Measurements from ENCODE around the gene ALMS1. TPM values are rescaled to one million over a fixed set of nuclear protein-coding genes. Genes with fewer than 3 reads are reported as not detected.
A peak's percentile ranks its signal among the peaks of the same experiment; 100 is the strongest.
"Not testable (repeated sequence)": the region's sequence is repeated elsewhere in the genome, so short reads cannot be mapped to it uniquely, and the experiment has no call there.

ALMS1 gene
- total RNA-seq, 1 experiment from 2014 or later: 16.7 TPM

DNA sequence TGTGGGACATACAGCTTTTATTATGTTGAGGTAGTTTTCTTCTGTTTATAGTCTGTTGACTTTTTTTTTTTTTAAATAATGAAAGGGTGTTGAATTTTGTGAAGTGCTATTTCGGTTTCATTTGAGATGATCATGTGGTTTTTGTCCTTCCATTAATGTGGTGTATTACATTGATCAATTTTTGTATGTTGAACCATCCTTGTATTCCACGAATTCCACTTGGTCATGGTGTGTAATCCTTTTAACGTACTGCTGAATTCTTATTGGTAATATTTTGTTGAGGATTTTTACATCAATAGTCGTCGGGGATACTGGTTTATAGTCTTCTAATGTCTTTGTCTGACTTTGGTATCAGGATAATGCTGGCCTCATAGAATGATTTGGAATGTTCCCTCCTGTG lies 18.8 kb downstream of the ALMS1 start:
- no peak for DNase-seq (ENCODE audit: low read depth)

DNA sequence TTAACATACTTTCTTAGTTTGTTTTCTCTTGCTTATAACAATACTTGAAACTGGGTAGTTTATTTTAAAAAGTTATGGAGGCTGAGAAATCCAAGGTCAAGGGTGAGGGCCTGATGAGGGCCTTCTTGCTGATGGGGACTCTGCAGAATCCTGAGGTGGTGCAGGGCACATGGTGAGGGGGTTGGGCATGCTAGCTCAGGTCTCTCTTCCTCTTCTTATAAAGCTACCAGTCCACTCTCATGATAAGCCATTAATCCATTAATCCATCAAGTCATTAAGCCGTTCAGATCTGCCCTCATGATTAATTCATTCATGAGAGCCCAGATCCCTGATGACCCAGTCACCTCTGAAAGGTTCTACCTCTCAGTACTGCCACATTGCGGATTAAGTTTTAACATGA lies 21.4 kb downstream of the ALMS1 start:
- DNase-seq (ENCODE audit: low read depth): no peak

DNA sequence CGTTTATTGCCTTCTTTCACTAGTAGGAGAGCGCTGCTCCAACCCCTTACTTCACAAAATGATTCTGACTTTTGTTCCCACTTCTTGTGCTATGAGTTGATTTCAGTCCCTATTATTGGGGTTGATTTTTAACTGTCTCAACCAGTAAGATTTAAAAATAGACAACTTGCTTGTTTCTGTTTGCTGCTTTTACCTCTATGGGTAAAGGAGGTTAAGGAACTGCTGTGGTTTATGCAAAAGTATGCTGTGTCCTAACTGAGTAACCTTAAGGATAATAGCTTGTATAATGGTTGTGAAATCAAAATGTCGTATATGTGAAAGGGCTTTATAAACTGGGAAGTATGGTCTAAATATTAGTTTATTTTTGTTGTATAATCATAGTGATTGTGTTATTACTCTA lies 22.6 kb downstream of the ALMS1 start:
- no peak for DNase-seq (ENCODE audit: low read depth)

DNA sequence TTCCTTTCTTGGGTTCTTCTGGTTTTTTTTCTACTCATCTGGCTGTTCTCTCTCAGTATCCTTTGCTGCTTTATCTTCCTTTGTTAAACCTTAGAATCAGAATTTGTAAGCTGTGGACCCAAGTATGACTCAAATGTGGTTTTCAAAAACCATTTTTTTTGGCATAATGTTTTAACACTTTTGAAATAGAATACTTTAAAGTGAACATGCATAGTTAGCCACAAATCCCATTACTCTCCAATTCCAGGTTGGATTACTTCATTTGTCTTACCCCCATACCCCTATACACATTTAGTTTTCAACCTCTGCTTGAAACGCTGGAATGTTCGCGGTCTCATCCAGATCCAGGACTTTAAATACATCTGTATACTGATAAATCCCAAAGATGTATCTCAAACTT lies 29.1 kb downstream of the ALMS1 start:
- DNase-seq (ENCODE audit: low read depth): no peak

DNA sequence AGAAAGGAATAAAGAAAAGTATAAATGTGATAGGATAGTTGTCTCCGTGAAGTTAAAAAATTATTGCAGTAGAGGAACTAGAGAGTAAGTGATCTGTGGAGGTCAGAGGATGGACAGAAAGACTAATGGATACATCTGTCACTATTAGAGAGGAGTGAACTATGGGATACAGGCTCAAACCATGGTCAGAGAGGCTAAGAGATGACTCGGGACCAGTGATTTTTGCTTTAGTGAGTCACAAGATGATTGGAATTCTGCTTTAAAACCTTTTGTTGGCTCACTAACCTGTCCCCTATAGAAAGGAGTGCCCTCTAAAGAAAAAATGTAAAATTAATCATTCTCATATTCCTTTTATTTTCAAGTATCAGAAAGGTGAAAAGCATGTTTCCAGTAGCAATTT lies 30.3 kb downstream of the ALMS1 start:
- DNase-seq (ENCODE audit: low read depth): no peak

DNA sequence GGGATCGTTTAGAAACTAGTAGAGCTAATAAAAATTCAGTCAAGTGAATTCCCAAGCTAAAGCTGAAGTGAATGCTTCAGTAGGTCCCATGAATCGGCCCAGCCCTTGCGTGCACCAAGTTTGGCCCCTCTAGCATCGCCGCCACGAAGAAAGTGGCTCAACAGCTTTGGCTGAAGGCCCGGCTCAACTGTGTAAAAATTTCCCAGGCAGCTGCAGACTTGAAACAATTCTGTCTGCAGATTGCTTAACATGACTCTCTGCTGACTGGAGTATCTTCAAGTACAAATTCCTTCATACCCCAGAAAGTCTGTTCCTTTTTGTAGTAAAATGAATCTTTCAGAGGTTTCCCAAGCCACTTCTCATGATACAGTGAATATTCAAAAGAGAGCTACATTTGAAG lies 32.7 kb downstream of the ALMS1 start:
- DNase-seq (ENCODE audit: low read depth): no peak

DNA sequence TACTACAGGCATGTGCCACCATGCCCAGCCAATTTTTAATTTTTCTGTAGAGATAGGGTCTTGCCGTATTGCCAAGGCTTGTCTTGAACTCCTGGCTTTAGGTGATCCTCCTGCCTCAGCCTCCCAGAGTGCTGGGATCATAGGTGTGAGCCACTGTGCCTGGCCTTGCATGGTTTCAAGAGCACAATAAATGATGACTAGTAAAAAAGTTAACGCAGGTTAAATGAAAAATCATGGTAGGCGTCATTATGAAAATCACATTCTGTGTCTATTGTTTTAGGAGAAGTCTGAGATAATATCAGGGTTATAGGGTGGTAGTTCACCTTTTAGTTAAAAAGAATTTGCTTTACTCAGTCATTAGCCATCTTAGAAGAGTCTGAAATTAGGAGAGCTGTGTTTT lies 38.3 kb downstream of the ALMS1 start:
- no peak for DNase-seq (ENCODE audit: low read depth)

DNA sequence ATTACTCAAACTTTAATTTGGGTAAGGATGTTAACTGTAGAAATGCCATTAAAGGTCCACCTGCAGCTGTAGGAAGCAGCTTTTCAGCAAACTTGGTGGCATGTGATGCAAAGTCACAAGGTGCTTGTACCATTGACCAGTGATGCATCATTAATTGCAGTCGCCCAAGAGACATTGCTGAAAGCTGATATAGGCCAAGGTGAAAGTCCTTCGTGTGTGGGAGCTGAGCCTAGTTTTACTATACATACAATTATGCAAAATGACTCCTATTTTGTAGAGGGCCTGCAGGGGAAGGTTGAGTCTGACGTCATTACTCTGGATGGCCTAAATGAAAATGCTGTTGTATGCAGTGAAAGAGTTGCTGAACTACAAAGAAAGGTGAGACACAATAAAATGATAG lies 40.5 kb downstream of the ALMS1 start:
- no peak for DNase-seq (ENCODE audit: low read depth)

DNA sequence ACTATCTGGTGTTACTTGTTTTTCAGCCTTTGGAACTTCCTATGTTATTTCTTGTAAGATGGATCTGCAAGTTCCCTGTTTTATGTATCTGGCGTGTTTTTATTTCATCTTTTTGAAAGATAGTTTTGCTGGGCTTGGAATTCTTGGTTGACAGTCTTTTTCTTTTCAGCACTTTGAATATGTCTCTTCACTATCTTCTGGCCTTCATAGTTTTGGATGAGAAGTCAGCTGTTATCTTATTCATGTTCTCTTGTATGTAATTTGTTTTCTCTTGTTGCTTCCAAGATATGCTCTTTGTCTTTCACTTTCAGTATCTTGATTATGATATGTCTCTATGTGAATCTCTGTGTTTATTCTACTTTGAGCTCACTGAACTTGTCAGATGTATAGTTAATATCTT lies 50.4 kb downstream of the ALMS1 start:
- no peak for DNase-seq (ENCODE audit: low read depth)

DNA sequence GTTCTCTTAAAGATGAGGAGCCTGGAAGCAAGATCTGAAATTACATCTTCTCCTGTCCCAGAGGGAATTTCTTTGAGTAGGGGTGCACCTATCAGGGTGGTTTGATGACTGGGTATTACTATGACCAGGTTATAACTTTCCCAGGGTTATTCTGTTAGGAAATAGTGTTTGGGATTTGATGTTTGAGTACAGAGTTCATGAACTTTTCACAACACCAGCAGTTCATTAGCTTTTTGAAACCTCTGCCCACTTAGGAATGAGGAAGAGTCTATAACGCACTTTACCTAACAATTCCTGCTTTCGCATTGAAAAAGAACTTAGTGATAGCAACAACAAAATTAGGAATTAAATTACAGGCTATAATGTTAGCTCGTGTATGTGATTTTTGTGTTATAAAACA lies 58.6 kb downstream of the ALMS1 start:
- no peak for DNase-seq (ENCODE audit: low read depth)

DNA sequence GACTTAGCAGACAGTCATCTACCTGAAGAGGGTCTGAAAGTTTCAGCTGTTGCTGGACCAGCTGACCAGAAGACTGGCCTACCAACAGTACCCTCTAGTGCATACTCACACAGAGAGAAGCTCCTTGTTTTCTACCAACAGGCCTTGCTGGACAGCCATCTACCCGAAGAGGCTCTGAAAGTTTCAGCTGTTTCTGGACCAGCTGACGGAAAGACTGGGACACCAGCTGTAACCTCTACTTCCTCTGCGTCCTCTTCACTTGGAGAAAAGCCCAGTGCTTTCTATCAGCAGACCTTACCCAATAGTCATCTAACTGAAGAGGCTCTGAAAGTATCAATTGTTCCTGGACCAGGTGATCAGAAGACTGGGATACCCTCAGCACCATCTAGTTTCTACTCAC lies 63.2 kb downstream of the ALMS1 start:
- DNase-seq (ENCODE audit: low read depth): no peak

DNA sequence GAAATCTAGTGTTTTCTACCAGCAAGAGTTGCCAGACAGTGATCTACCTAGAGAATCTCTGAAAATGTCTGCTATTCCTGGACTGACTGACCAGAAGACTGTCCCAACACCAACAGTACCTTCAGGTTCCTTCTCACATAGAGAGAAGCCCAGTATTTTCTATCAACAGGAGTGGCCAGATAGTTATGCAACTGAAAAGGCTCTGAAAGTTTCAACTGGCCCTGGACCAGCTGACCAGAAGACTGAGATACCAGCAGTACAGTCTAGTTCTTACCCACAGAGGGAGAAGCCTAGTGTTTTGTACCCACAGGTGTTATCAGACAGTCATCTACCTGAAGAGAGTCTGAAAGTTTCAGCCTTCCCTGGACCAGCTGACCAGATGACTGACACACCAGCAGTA lies 63.8 kb downstream of the ALMS1 start:
- no peak for DNase-seq (ENCODE audit: low read depth)

DNA sequence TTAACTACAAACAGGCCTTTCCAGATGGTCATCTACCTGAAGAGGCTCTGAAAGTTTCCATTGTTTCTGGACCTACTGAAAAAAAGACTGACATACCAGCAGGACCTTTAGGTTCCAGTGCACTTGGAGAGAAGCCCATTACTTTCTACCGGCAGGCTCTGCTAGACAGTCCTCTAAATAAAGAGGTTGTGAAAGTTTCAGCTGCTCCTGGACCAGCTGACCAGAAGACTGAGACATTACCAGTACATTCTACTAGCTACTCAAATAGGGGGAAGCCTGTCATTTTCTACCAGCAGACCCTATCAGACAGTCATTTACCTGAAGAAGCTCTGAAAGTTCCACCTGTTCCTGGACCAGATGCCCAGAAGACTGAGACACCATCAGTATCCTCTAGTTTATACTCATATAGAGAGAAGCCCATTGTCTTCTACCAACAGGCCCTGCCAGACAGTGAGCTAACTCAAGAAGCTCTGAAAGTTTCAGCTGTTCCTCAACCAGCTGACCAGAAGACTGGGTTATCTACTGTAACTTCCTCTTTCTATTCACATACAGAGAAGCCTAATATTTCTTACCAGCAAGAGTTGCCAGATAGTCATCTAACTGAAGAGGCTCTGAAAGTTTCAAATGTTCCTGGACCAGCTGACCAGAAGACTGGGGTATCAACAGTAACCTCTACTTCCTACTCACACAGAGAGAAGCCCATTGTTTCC lies 65.8 kb downstream of the ALMS1 start:
- no peak for DNase-seq (ENCODE audit: low read depth)

DNA sequence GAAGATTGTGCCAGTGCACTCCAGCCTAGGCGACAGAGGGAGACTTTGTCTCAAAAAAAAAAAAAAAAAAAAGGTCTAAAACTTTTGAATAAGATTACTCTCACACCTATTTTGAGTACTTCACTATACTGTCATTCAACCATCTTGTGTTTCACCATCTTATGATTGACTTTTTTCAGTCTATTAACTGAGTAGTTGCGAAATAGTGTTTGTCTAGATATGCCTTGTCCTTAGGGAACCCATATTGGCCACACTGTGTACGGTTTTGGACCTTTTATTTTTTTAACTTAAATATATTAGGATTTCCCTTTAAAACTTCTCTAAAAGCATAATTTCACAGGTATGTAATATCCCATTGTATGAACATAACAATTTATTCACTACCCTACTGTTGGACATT lies 72.3 kb downstream of the ALMS1 start:
- no peak for DNase-seq (ENCODE audit: low read depth)

DNA sequence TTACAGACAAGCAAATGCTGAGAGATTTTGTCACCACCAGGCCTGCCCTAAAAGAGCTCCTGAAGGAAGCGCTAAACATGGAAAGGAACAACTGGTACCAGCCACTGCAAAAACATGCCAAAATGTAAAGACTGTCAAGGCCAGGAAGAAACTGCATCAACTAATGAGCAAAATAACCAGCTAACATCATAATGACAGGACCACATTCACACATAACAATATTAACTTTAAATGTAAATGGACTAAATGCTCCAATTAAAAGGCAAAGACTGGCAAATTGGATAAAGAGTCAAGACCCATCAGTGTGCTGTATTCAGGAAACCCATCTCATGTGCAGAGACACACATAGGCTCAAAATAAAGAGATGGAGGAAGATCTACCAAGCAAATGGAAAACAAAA lies 76.8 kb downstream of the ALMS1 start:
- DNase-seq (ENCODE audit: low read depth): not testable (repeated sequence)

DNA sequence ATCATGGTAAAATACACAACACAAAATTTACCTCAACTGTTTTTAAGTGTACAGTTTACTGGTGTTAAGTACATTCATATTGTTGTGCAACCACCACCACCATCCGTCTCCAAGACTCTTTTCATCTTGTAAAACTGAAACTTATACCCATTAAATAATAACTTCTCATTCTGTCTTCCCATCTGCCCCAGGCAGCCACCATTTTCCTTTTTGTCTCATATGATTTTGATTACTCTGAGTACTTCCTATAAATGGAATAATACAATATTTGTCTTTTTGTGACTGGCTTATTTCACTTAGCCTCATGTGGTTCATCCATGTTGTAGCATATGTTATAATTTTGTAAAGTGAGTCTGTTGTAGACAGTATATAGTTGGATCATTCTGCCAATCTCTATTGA lies 82.7 kb downstream of the ALMS1 start:
- no peak for DNase-seq (ENCODE audit: low read depth)

DNA sequence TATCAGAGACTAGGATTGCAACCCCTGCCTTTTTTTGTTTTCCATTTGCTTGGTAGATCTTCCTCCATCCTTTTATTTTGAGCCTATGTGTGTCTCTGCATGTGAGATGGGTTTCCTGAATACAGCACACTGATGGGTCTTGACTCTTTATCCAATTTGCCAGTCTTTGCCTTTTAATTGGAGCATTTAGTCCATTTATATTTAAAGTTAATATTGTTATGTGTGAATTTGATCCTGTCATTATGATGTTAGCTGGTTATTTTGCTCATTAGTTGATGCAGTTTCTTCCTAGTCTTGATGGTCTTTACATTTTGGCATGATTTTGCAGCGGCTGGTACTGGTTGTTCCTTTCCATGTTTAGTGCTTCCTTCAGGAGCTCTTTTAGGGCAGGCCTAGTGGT lies 98.2 kb downstream of the ALMS1 start:
- DNase-seq (ENCODE audit: low read depth): not testable (repeated sequence)

DNA sequence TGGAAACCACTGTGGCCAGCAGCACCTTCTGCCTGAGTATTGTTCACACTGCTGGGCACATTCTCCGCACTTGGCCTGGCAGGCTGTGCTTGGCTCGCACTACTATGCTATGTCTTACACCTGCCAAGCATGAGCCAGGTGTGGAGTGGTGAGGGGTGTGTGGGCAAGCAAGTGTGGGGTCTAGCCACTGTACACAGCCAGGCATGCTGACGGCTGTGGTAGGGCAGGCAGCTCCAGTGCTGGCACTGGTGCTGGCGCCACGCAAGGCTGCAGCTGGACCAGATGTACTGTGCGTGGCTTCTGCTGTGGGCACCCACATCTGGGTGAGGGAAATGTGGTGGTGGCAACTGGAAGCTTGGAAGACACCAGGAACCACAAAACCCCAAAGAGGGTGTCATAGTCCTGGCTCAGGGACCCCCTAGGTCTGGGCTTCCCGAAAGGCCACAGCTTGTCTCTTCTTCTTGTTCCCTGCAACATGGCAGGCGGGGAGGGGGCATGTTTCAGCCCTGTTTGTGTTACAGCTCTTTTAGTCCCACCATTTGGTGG lies 101.5 kb downstream of the ALMS1 start:
- DNase-seq (ENCODE audit: low read depth): no peak

DNA sequence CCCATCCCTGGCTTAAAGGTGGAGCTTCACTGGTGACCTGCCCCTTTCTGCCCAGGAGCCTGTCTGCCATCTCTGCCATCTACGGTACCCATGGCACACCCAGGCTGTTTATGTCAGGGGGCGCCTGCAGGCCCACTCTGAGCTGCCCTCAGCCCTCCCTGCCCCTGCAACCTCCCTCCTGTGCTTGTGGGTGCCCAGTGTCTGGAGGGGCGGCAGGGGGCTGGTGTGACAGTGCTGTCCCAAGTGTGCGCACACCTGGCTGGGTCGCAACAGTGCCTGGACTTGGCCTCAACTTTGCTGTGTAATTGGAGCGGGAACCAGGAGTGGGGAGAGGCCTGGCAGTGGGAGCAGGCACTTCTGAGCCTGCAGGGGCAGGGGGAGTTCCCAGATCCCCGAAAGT lies 102.4 kb downstream of the ALMS1 start:
- DNase-seq (ENCODE audit: low read depth): no peak

DNA sequence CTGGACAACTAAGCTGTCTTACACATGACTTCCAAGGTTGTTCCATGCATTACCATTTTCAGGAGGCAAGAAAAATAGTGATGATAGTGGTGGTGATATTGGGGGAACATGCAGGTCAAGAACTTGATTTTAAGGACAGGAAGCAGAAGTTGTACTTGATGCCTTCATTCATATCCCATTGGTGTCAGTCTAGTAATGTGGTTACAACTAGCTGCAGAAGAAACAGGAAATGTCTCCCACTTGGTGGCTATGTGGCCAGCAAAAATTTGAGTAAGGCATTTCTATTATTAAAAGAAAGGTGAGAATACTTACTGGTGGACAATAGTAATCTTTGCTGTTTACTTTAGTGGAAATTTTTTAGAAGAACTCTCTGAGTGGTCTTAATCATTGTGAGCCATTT lies 103.4 kb downstream of the ALMS1 start:
- no peak for DNase-seq (ENCODE audit: low read depth)

DNA sequence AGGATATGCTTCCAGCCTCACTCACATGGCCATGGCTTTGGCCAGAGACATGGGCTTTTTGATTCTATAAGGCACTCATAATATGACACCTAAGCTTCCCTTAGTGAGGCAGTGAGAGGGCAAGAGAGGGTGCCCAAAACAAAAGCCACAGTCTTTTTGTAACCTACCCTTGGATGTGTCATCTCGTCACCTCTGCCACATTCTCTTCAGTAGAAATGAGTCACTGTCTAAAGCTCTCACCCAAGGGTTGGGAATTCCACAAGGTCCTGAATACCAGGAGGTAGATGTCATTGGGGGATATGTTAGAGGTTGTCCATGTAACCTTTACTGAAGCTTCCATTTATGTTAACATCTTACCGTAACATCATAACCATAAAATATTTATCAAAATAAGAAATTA lies 108.4 kb downstream of the ALMS1 start:
- peak; percentile 35 for DNase-seq (ENCODE audit: low read depth)

DNA sequence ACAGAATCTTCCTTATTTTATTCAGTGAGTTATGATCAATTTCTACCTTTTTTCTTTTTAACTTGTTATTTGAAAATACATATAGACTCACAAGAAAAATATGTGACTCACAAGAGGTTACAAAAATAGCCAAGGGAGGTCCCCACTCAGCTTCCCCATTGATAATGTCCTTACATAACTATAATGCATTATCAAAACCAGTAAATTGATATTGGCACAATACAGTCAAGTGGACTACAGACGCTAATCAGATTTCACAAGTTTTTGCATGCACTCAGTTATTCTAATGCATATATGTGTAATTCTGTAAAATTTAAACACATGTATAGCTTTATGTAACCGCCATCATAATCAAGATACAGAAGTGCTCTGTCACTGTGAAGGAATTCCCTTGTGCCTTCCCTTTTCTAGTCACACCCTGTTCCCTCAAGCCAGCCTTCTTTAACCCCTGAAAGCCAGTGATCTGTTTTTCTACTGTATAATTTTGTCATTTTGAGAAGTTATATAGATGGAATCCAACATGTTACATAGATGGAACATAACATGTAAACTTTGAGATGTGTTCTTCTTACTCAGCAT lies 118.4 kb downstream of the ALMS1 start:
- DNase-seq (ENCODE audit: low read depth): no peak

DNA sequence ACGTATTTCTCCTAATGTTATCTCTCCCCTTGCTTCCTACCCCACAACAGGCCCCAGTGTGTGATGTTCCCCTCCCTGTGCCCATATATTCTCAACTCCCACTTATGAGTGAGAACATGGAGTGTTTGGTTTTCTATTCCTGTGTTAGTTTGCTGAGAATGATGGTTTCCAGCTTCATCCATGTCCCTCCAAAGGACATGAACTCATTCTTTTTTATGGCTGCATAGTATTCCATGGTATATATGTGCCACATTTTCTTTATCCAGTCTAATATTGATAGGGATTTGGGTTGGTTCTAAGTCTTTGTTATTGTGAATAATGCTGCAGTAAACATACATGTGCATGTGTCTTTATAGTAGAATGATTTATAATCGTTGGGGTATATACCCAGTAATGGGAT lies 119.2 kb downstream of the ALMS1 start:
- not testable (repeated sequence) for DNase-seq (ENCODE audit: low read depth)

DNA sequence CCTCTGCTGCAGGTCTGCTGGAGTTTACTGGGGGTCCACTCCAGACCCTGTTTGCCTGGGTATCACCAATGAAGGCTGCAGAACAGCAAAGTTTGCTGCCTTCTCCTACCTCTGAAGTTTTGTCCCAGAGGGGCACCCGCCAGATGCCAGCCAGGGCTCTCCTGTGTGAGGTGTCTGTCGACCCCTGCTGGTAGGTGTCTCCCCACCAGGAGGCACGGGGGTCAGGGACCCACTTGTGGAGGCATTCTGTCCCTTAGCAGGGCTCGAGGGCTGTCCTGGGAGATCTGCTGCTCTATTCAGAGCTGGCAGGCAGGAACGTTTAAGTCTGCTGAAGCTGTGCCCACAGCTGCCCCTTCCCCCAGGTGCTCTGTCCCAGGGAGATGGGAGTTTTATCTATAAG lies 124.8 kb downstream of the ALMS1 start:
- not testable (repeated sequence) for DNase-seq (ENCODE audit: low read depth)

Data from RPMI7951 (cell line).